Common myeloid progenitor, CD34-positive (primary cell): ENCODE measurements around the gene ZBED1.
"Not testable (repeated sequence)": the region's sequence is repeated elsewhere in the genome, so short reads cannot be mapped to it uniquely, and the experiment has no call there.

Experiments used
- CTCF ChIA-PET: fragments of 350-600 bp; sonication (Branson Sonifier 250); formaldehyde crosslinking; loops from one replicate; lab custom pipeline; 2021; ENCODE audit warnings: antibody characterized with exemption; lab: Charles Lee
- POLR2A ChIA-PET: fragments of 350-600 bp; sonication (Branson Sonifier 250); formaldehyde crosslinking; loops from one replicate; lab custom pipeline; 2021; ENCODE audit warnings: antibody characterized with exemption; lab: Charles Lee
- DNase-seq, 3 donors: peaks; one replicate each; pipeline versions ENCODE4 v3.0.0 to v3.0.0-alpha.2; 2013
- H3K27ac ChIP-seq, 2 experiments: 1 replicate in 1 of 2; 2 replicates in 1 of 2; pipeline ENCODE4 v1.7.0; 2013; ENCODE audit warnings: inconsistent platforms in 2 of 2, low read length in 2 of 2, mild to moderate bottlenecking in 2 of 2, low read depth in 1 of 2, moderate library complexity in 1 of 2; ENCODE audit not compliant: severe bottlenecking in 2 of 2, insufficient read depth in 1 of 2, poor library complexity in 1 of 2
- H3K27me3 ChIP-seq, 5 experiments: replicated peaks in 2 of 5; 1 replicate in 3 of 5; 2 replicates in 2 of 5; pipeline versions ENCODE4 v1.6.1 to v1.7.0; 2013; ENCODE audit warnings: low read length in 4 of 5, mild to moderate bottlenecking in 2 of 5, moderate library complexity in 2 of 5, inconsistent platforms in 1 of 5; ENCODE audit not compliant: insufficient read depth in 5 of 5, control insufficient read depth in 4 of 5
- H3K36me3 ChIP-seq, 4 experiments: 1 replicate in 2 of 4; 2 replicates in 2 of 4; pipeline versions ENCODE4 v1.6.1 to v1.7.0; 2013; ENCODE audit warnings: low read length in 3 of 4, control low read depth in 1 of 4, mild to moderate bottlenecking in 1 of 4; ENCODE audit not compliant: control insufficient read depth in 4 of 4, insufficient read depth in 4 of 4
- H3K4me1 ChIP-seq, 4 experiments: 1 replicate in 3 of 4; 2 replicates in 1 of 4; pipeline versions ENCODE4 v1.6.1 to v1.7.1; 2013; ENCODE audit warnings: low read length in 3 of 4, mild to moderate bottlenecking in 3 of 4, control low read depth in 1 of 4, inconsistent platforms in 1 of 4, moderate library complexity in 1 of 4; ENCODE audit not compliant: control insufficient read depth in 4 of 4, insufficient read depth in 4 of 4; ENCODE audit errors: control extremely low read depth in 1 of 4
- H3K4me3 ChIP-seq, 7 experiments: 1 replicate in 4 of 7; 2 replicates in 3 of 7; pipeline versions ENCODE4 v1.5.1 to v1.7.0; 2013; ENCODE audit warnings: mild to moderate bottlenecking in 7 of 7, low read length in 6 of 7, moderate library complexity in 6 of 7, inconsistent platforms in 2 of 7, low read depth in 2 of 7, control low read depth in 1 of 7; ENCODE audit not compliant: insufficient read depth in 4 of 7, control insufficient read depth in 1 of 7; ENCODE audit errors: extremely low read depth in 1 of 7
- H3K9me3 ChIP-seq, 5 experiments: 1 replicate in 4 of 5; 2 replicates in 1 of 5; pipeline versions ENCODE4 v1.6.1 to v1.7.1; 2013; ENCODE audit warnings: low read length in 4 of 5, mild to moderate bottlenecking in 2 of 5, inconsistent platforms in 1 of 5, low read depth in 1 of 5, moderate library complexity in 1 of 5; ENCODE audit not compliant: control insufficient read depth in 4 of 5, insufficient read depth in 2 of 5; ENCODE audit errors: control extremely low read depth in 1 of 5
- WGBS: methylation state at CpG from one replicate; pipeline ENCODE4 v1.1.5; 2013; ENCODE audit not compliant: insufficient coverage; 5-methylcytosine and 5-hydroxymethylcytosine counted together

The ZBED1 gene

GRCh38 chrX:2466876-2467656 is 33.7 kb downstream of the ZBED1 start:
- no peaks in the 10 kb centered on the region for H3K36me3 ChIP-seq
- no peak overlapping the region for H3K27ac ChIP-seq
- WGBS = 97% methylated on average over 19 of the region's 20 CpGs
- POLR2A ChIA-PET = no interaction called here
- H3K4me1 ChIP-seq = no peaks in the 10 kb centered on the region
- H3K9me3 ChIP-seq = no peaks in the 10 kb centered on the region
- no peak for DNase-seq
- CTCF ChIA-PET = no interaction called here
- no peaks in the 10 kb centered on the region for H3K27me3 ChIP-seq
- no peak overlapping the region for H3K4me3 ChIP-seq

- ChIA-PET POLR2A (no interaction called here), CTCF (no interaction called here)
- H3K9me3 ChIP-seq = no peaks in the 10 kb centered on the region
- H3K27me3 ChIP-seq = no peaks in the 10 kb centered on the region
- H3K27ac ChIP-seq = no peak overlapping the region
- H3K36me3 ChIP-seq = no peaks in the 10 kb centered on the region
- no peak overlapping the region for H3K4me3 ChIP-seq
- no peaks in the 10 kb centered on the region for H3K4me1 ChIP-seq
- 95% methylated on average over 15 of the region's 15 CpGs for WGBS
- DNase-seq = no peak
Observed at GRCh38 chrX:2464677-2465166, 36.1 kb downstream of the ZBED1 start.

- Histone ChIP-seq H3K36me3 (no peaks in the 10 kb centered on the region), H3K4me1 (no peaks in the 10 kb centered on the region), H3K27ac (no peak overlapping the region), H3K9me3 (no peaks in the 10 kb centered on the region), H3K27me3 (no peaks in the 10 kb centered on the region), H3K4me3 (no peak overlapping the region)
- WGBS = 97% methylated on average over 31 of the region's 31 CpGs
- no peak for DNase-seq
- ChIA-PET POLR2A (no interaction called here), CTCF (no interaction called here)
Observed at GRCh38 chrX:2463973-2464676, 36.7 kb downstream of the ZBED1 start.

- H3K4me1 ChIP-seq, H3K4me3 ChIP-seq, H3K9me3 ChIP-seq, H3K27ac ChIP-seq, H3K27me3 ChIP-seq, H3K36me3 ChIP-seq, CTCF ChIA-PET, POLR2A ChIA-PET, DNase-seq: not testable (repeated sequence)
- WGBS = over 99% methylated on average over 9 of the region's 10 CpGs
Observed at GRCh38 chrX:2463481-2463880, 37.3 kb downstream of the ZBED1 start.

- H3K4me3 ChIP-seq = no peak overlapping the region
- no peaks in the 10 kb centered on the region for H3K27me3 ChIP-seq
- no CpG with 5 or more reads among the region's 3 CpGs for WGBS
- CTCF ChIA-PET = no interaction called here
- no peaks in the 10 kb centered on the region for H3K4me1 ChIP-seq
- no peak overlapping the region for H3K27ac ChIP-seq
- POLR2A ChIA-PET = no interaction called here
- no peak for DNase-seq
- H3K36me3 ChIP-seq = no peaks in the 10 kb centered on the region
- H3K9me3 ChIP-seq = peaks cover 0 to 3% (median 0%) of the 10 kb centered on the region in 5 experiments
Observed at GRCh38 chrX:2462780-2463179, 38.0 kb downstream of the ZBED1 start.

- Histone ChIP-seq H3K9me3 (peaks cover 0 to 3% (median 0%) of the 10 kb centered on the region in 5 experiments), H3K4me1 (no peaks in the 10 kb centered on the region), H3K27me3 (no peaks in the 10 kb centered on the region), H3K4me3 (no peak overlapping the region), H3K36me3 (no peaks in the 10 kb centered on the region), H3K27ac (no peak overlapping the region)
- ChIA-PET CTCF (no interaction called here), POLR2A (no interaction called here)
- no peak for DNase-seq
- WGBS = 93% methylated on average over 3 of the region's 5 CpGs
Observed at GRCh38 chrX:2462074-2462473, 38.7 kb downstream of the ZBED1 start.

GRCh38 chrX:2461711-2462016 is 39.1 kb downstream of the ZBED1 start:
- WGBS = 97% methylated on average over 6 of the region's 8 CpGs

More at GRCh38 chrX:2461711-2462016, 39.1 kb downstream of the ZBED1 start:
- no peak for DNase-seq
- Histone ChIP-seq H3K27ac (no peak overlapping the region), H3K27me3 (no peaks in the 10 kb centered on the region), H3K4me3 (no peak overlapping the region), H3K4me1 (no peaks in the 10 kb centered on the region), H3K9me3 (peaks cover 0 to 3% (median 0%) of the 10 kb centered on the region in 5 experiments), H3K36me3 (no peaks in the 10 kb centered on the region)
- POLR2A ChIA-PET = no interaction called here
- CTCF ChIA-PET = no interaction called here
